NOMO-1 treated with dmso at 0.1 percent for 144 hours (cell line): ENCODE data around the gene RAB40C.

Source experiments
- DNase-seq: peaks from one replicate; lab custom pipeline; 2025; ENCODE audit not compliant: unreplicated experiment; lab: John Stamatoyannopoulos, UW

The RAB40C gene

GRCh38 chr16:666572-666971 lies 76.7 kb downstream of the RAB40C start:
- no peak for DNase-seq

DNA sequence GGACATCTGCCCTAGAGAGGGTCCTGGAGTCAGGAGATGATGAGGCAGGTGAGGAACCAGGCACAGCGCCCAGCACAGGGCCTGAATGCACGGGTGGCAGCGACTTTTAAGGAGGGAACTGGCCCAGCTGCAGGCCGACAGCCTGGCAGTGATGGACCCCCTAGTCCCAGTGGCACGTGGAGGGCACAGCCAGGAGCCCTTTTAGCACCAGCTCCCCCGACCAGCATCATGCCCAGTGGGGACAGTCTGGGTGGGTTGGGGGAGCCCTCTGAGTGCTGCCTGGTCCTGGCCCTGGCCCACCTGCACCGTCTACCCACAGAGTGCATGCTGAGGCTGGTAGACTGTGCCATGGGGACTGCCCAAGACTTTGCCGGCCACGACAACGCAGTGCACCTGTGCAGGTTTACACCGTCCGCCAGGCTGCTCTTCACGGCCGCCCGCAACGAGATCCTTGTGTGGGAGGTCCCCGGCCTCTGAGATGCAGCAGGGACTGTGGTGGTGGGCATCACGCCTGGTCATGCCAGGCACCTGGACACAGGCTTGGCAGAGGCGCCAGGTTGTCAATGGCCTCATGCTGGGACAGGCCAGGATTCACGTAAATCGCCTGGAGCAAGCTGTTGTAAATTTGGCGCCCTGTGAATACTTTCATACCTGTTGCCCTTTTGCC lies 77.4 kb downstream of the RAB40C start:
- no peak for DNase-seq

DNA sequence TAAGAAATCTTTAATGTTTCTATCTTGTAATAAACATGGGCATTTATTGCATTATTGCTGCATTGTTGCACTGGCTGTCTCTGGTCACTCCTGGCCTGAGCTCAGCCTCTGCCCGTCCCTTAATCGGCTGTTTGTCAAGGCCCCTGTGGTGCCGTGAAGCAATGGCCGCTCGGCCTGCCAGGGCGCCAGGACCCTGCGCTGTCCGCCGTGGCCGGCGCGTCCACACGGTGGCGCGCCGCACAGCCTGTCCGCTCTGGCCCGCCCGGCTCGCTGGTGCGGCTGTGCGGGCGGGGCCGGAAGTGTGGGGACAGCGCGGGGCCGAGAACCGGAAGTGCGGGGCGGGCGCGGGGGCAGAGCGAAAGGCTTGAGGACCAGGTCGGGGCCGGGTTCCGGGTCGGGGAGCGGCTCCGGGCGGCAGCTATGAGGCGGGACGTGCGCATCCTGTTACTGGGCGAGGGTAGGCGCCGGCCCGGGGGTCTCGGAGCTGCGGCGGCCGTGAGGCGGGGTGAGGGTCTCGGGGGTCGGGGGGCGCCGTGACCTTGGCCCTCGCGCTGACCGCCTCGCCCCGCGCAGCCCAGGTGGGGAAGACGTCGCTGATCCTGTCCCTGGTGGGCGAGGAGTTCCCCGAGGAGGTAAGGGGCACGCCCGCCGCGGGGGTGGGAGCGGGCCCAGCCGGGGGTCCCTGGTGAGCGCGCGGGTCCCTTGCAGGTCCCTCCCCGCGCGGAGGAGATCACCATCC lies 78.1 kb downstream of the RAB40C start, which contains the start of gene RHOT2:
RHOT2 (plus strand) TSS at position 353 of the 739 bp plus-strand sequence; CDS start at position 421, 68 bp downstream.
- peak; percentile 88 for DNase-seq

DNA sequence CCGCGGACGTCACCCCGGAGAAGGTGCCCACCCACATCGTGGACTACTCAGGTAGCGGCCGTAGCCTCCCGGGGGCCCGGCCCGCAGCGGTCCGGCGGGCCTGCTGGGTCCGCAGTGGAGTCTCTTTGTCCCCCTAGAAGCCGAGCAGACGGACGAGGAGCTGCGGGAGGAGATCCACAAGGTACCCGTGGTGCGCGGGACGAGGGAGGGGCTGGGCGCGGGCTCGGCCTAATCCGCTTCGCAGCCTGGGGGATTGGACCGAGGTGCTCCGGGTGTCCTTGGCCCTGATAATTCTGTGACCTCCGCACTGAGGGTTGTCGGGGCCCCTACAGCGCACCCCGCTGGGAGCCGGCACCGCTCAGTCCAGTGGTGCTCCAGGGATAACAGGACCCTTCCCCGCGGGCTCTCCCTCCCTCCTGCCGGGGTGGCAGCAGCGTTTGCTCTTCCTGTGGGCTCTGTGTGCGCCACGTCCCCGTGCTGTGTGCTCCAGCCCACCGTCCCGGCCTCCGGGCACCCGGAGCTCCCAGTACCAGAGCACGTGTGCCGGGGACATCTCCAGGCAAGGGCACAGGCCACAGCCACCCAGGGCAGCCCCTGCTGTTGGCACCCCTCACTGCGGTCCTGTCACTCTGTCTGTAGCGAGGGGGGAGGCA lies 78.8 kb downstream of the RAB40C start:
- DNase-seq = no peak

DNA sequence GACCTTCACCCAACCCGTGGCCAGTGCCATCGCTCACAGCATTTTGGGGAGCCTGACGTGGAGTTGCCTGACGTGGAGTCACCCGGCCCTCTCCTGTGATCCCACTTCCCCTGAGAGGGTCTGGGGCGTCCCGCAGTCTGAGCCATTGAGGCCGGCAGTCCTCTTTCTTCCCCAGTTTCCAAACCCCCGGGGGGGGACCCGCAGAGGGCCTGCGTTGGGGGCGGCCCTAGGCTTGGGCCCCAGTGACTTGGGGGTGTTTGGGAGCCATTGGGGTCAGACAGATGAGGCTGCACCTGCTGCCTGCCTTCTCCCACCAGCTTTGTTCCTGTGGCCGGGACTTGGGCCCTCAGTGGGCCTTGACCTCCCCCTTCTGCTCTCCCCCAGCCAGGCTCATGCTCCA lies 79.8 kb downstream of the RAB40C start:
- no peak for DNase-seq

GRCh38 chr16:670485-671352 lies 80.9 kb downstream of the RAB40C start:
- no peak for DNase-seq

- DNase-seq = no peak
Measured at GRCh38 chr16:671353-672131, 81.7 kb downstream of the RAB40C start.

DNA sequence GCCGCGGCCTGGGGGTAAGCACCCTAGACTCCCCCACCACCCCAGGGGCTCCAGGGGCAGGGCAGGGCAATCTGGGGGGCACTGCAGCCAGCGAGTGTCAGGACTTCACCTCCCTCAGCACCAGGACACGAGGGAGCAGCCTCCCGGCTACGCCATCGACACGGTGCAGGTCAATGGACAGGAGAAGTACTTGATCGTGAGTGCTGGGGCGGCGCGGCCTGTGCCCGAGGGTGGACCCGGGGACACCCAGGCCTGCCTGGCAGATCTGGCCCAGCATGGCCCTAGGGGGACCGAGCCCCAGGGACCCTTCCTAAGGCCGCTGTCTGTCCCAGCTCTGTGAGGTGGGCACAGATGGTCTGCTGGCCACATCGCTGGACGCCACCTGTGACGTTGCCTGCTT lies 82.5 kb downstream of the RAB40C start:
- DNase-seq = no peak

DNA sequence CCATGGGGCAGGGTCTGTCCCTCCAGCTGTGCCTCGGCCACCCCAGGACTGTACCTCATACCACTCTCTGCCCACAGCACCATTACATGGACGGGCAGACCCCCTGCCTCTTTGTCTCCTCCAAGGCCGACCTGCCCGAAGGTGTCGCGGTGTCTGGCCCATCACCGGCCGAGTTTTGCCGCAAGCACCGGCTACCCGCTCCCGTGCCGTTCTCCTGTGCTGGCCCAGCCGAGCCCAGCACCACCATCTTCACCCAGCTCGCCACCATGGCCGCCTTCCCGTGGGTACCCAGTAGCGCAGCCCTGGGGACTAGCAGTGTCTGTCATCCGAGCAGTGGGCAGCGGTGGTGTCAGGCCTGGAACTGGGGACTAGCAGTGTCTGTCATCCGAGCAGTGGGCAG lies 83.0 kb downstream of the RAB40C start:
- no peak for DNase-seq

GRCh38 chr16:673399-673991 lies 83.6 kb downstream of the RAB40C start:
- no peak for DNase-seq

DNA sequence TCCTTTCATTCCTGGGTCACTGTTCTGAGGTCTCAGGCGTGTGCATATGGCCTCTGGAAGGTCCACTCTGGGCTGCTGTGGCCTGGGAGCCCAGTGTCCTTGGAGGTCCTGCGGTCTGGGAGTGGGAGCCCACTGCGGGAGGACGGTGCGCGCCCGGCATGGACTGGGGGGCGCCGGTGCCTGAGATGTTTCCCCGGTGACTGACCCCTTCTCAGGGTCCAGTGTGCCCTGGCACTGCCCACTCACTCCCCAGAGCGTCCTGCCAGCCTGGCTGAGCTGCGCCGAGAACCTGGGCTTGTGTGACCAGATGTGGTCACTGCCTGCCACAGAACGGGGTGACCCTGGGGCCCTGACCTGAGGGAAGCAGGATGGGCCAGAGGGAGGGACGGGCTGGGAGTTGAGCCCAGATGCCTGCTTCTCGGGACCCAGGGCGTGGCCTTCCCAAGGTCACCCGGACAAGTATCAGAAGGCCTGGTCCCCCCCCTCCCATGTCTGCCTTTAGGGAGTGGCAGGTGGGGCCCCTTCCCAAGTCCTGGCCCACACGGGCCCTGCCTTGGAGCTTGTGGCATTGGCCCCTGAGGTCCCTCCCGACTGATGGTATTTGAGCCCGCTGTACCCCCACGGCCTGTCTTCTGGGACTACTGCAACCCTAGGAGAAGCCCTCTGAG lies 84.5 kb downstream of the RAB40C start:
- DNase-seq = no peak

- peak; percentile 13 for DNase-seq
Measured at GRCh38 chr16:674968-675883, 85.4 kb downstream of the RAB40C start, which contains the start of gene RHBDL1. Gene RHBDL1 (plus strand): TSS chr16:675671. CDS start chr16:675791, 120 bp downstream.

DNA sequence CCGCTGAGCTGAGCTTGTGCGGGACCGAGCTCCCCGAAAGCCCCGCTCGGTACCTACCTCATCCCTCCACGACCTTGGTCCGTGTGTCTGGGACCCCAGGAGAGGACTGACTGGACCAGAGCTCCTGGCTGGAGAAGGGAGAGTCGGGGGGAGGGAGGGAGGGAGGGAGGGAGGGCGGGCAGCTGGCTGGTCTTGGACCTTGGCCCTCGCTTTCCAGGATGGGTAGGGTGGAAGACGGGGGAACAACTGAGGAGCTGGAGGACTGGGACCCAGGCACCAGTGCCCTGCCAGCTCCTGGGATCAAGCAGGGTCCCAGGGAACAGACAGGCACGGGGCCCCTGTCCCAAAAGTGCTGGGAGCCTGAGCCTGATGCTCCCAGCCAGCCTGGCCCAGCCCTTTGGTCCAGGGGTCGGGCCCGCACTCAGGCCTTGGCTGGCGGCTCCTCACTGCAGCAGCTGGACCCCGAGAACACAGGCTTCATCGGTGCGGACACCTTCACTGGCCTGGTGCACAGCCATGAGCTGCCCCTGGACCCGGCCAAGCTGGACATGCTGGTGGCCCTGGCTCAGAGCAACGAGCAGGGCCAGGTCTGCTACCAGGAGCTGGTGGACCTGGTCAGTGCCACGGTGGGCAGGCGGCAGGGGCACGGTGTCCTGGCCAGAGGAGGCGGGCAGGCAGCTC lies 86.2 kb downstream of the RAB40C start:
- no peak for DNase-seq

DNA sequence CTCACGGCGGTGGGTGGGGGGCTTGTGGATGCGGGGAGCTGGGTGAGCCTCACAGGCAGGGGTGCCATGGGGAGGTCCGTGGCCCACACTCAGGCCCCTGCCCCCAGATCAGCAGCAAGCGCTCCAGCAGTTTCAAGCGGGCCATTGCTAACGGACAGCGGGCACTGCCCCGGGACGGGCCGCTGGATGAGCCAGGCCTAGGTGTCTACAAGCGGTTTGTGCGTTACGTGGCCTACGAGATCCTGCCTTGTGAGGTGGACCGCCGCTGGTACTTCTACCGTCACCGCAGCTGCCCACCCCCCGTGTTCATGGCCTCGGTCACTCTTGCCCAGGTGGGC lies 86.7 kb downstream of the RAB40C start:
- DNase-seq = no peak

DNA sequence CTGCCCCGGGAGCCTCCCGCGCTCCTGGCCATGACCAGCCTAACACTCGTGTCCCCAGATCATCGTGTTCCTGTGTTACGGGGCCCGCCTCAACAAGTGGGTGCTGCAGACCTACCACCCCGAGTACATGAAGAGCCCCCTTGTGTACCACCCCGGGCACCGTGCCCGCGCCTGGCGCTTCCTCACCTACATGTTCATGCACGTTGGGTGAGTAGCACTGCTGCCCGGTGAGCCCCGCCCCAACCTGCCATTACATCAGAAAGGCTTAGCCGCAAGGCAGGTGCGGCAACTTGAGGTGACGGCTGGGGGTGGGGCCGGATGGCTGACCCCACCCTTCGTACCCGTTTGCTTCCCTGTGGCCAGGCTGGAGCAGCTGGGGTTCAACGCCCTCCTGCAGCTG lies 87.0 kb downstream of the RAB40C start:
- DNase-seq = no peak

GRCh38 chr16:677316-678190 lies 87.7 kb downstream of the RAB40C start:
- DNase-seq = no peak
